HL-60 (cell line): Measurements from ENCODE around the gene TNPO3.

ENCODE experiments used
- DNase-seq, 2 experiments: peaks; one replicate each; pipeline ENCODE4 v3.0.0-alpha.2; 2010 to 2020; ENCODE audit warnings: low read depth in 1 of 2, low spot score in 1 of 2
- H3K27ac ChIP-seq: fragments of 250-450 bp; sonication (Bioruptor Pico); replicated peaks from 2 replicates; pipeline ENCODE4 v1.5.1; 2020; ENCODE audit warnings: mild to moderate bottlenecking, moderate library complexity
- H3K27me3 ChIP-seq: fragments of 250-450 bp; sonication (Bioruptor Pico); 2 replicates; pipeline ENCODE4 v1.5.1; 2021; ENCODE audit warnings: mild to moderate bottlenecking, moderate library complexity; ENCODE audit not compliant: insufficient read depth, poor library complexity, severe bottlenecking
- H3K4me3 ChIP-seq: replicated peaks from 2 replicates; pipeline ENCODE4 v1.5.1; 2011; ENCODE audit warnings: mild to moderate bottlenecking, control low read depth, low read length; ENCODE audit not compliant: insufficient read depth
- CTCF ChIP-seq: IDR thresholded peaks from one replicate; pipeline ENCODE4 v1.5.1; 2011; ENCODE audit warnings: low read length, control low read depth, inconsistent platforms; ENCODE audit not compliant: insufficient read depth
- GABPA ChIP-seq: IDR thresholded peaks from 2 replicates; pipeline ENCODE4 v1.6.1; 2012; ENCODE audit warnings: low read depth
- POLR2AphosphoS5 ChIP-seq: IDR thresholded peaks from 2 replicates; pipeline ENCODE4 v1.6.1; 2012; ENCODE audit warnings: low read depth
- REST ChIP-seq: IDR thresholded peaks from 2 replicates; pipeline ENCODE4 v1.6.1; 2012; ENCODE audit warnings: low read depth; ENCODE audit not compliant: insufficient replicate concordance
- SPI1 ChIP-seq: IDR thresholded peaks from 2 replicates; pipeline ENCODE4 v1.6.1; 2012; ENCODE audit warnings: low read depth, mild to moderate bottlenecking, borderline replicate concordance

Gene TNPO3

GRCh38 chr7:128939075-128939860, 115.6 kb downstream of the TNPO3 start:
- peak in 1 of 2 experiments; percentile 41 for DNase-seq
- Histone ChIP-seq H3K27me3 (peaks cover 3% of the 10 kb centered on the region), H3K27ac (peak overlapping the region; percentile 86), H3K4me3 (peak overlapping the region; percentile 68)
- TF ChIP-seq SPI1 (peak; percentile 57; the same call in 1 of the 2 replicates), CTCF (no peak)

- H3K27ac ChIP-seq = 0 out of 2 replicates have a peak overlapping the region, but pooled peaks have one; percentile 40
- H3K4me3 ChIP-seq = peak overlapping the region; percentile 68
- DNase-seq = no peak
- peaks cover 3% of the 10 kb centered on the region for H3K27me3 ChIP-seq
- no peak for TF ChIP-seq CTCF
- no peak for TF ChIP-seq SPI1
- TF ChIP-seq GABPA = no peak
- no peak for TF ChIP-seq POLR2AphosphoS5
Observed at GRCh38 chr7:128938544-128939074, 116.3 kb downstream of the TNPO3 start.

- peak in 1 of 2 experiments; percentile 42 for DNase-seq
- H3K27ac ChIP-seq = peak within 1 kb of the TSS; percentile 40; the same call in 1 of the 2 replicates
- H3K27me3 ChIP-seq = peaks cover 3% of the 10 kb centered on the region
- TF ChIP-seq POLR2AphosphoS5 (no peak), CTCF (no peak), REST (no peak), GABPA (no peak), SPI1 (no peak)
- peak within 1 kb of the TSS; percentile 68 for H3K4me3 ChIP-seq
Observed at GRCh38 chr7:128937647-128938543, 117.0 kb downstream of the TNPO3 start, which contains the start of gene IRF5. TSS of gene IRF5 (plus strand) at chr7:128937927. CDS start at chr7:128942082, 4,155 bp downstream.

GRCh38 chr7:128937271-128937646, 117.7 kb downstream of the TNPO3 start:
- no peak overlapping the region; the same call in 1 of the 2 replicates for H3K4me3 ChIP-seq
- no peak for TF ChIP-seq GABPA
- TF ChIP-seq SPI1 = no peak
- TF ChIP-seq POLR2AphosphoS5 = no peak
- TF ChIP-seq REST = no peak
- no peak for DNase-seq
- peaks cover 3% of the 10 kb centered on the region for H3K27me3 ChIP-seq
- H3K27ac ChIP-seq = no peak overlapping the region
